ENCODE results near the gene WARS2. TPM values are rescaled to one million over a fixed set of nuclear protein-coding genes. Genes with fewer than 3 reads are reported as not detected.

WARS2 gene
- total RNA-seq, 4 donors from 2014 or later = 13.3 to 28.1 (median 16.2) TPM

- peak in 2 of 3 donors; percentile 31 to 67 for TF ChIP-seq POLR2AphosphoS5 (IDR thresholded peaks at IDR 0.05)
- TF ChIP-seq POLR2A (IDR thresholded peaks at IDR 0.05) = no peak
- DNase-seq (ENCODE audit: low spot score in 2 of 2) = no peak
- H3K4me3 ChIP-seq = no peak overlapping the region
- no peaks in the 10 kb centered on the region for H3K27me3 ChIP-seq
- WGBS = 40% methylated on average over 1 of the region's 1 CpG
- H3K27ac ChIP-seq = peak overlapping the region; percentile 82
- H3K9me3 ChIP-seq = no peaks in the 10 kb centered on the region
- no peaks in the 10 kb centered on the region for H3K36me3 ChIP-seq
- peaks cover 14% of the 10 kb centered on the region for H3K4me1 ChIP-seq
Measured at GRCh38 chr1:119101563-119101962, 38.9 kb downstream of the WARS2 start.

GRCh38 chr1:119099775-119100174 is 40.7 kb downstream of the WARS2 start:
- no peak overlapping the region for H3K27ac ChIP-seq
- H3K9me3 ChIP-seq = no peaks in the 10 kb centered on the region
- TF ChIP-seq EP300 (IDR thresholded peaks at IDR 0.05) = no peak
- no peak for TF ChIP-seq POLR2A (IDR thresholded peaks at IDR 0.05)
- no peak for TF ChIP-seq CTCF (IDR thresholded peaks at IDR 0.05)
- no peak for TF ChIP-seq POLR2AphosphoS5 (IDR thresholded peaks at IDR 0.05)
- H3K27me3 ChIP-seq = no peaks in the 10 kb centered on the region
- H3K4me1 ChIP-seq = peaks cover 14% of the 10 kb centered on the region
- no peaks in the 10 kb centered on the region for H3K36me3 ChIP-seq
- no peak overlapping the region for H3K4me3 ChIP-seq
- no peak for DNase-seq (ENCODE audit: low spot score in 2 of 2)

DNA sequence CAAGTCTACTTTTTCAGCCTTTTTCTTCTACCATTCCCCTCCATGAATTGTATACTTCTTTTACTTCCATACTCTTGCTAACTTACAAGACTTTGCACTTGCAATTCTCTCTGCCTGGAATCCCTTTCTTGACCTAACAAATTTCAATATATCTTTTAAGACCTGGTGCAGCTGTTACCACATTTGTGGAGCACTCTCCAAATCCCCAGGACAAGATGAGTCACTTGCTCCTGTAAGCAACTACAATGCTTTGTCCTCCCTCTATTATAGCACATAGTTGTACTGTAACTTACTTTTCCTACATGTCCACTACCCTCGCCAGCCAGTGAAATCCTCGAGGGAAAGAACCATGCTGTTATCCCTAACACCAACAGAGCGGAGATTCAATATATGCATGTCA is 43.1 kb downstream of the WARS2 start:
- 79% methylated on average over 3 of the region's 3 CpGs for WGBS
- no peaks in the 10 kb centered on the region for H3K27me3 ChIP-seq
- peaks cover 7% of the 10 kb centered on the region for H3K4me1 ChIP-seq
- TF ChIP-seq CTCF (IDR thresholded peaks at IDR 0.05) = no peak
- no peak for TF ChIP-seq POLR2A (IDR thresholded peaks at IDR 0.05)
- no peak for TF ChIP-seq POLR2AphosphoS5 (IDR thresholded peaks at IDR 0.05)
- no peak for TF ChIP-seq EP300 (IDR thresholded peaks at IDR 0.05)
- no peak overlapping the region for H3K27ac ChIP-seq
- no peaks in the 10 kb centered on the region for H3K9me3 ChIP-seq
- H3K4me3 ChIP-seq = no peak overlapping the region
- DNase-seq (ENCODE audit: low spot score in 2 of 2) = no peak
- H3K36me3 ChIP-seq = no peaks in the 10 kb centered on the region

- no peak for DNase-seq (ENCODE audit: low spot score in 2 of 2)
- no peaks in the 10 kb centered on the region for H3K4me1 ChIP-seq
- WGBS = 89% methylated on average over 1 of the region's 1 CpG
- no peaks in the 10 kb centered on the region for H3K9me3 ChIP-seq
- H3K27ac ChIP-seq = no peak overlapping the region
- H3K4me3 ChIP-seq = no peak overlapping the region
- H3K36me3 ChIP-seq = no peaks in the 10 kb centered on the region
- no peak for TF ChIP-seq EP300 (IDR thresholded peaks at IDR 0.05)
- no peak for TF ChIP-seq POLR2AphosphoS5 (IDR thresholded peaks at IDR 0.05)
- TF ChIP-seq CTCF (IDR thresholded peaks at IDR 0.05) = no peak
- TF ChIP-seq POLR2A (IDR thresholded peaks at IDR 0.05) = no peak
- H3K27me3 ChIP-seq = no peaks in the 10 kb centered on the region
Measured at GRCh38 chr1:119093721-119094120, 46.7 kb downstream of the WARS2 start.

DNA sequence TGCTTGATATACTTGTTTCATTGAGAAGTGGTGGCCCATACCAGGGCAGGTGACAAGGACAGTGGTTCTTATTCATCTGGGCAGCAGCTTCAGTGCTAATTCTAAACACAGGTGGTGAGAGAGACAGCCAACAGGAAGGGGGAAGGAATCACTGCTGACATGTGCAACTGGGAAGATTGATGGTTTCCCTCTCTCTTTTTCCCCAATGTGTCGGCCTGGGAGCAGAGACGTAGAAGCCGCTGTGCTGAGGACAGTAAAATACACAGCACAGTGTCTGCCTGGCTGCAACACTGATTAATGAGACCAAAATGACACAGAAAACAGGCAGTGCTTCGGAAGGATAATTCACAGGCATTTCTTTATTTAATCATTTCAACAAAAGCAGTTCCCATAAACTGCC is 48.8 kb downstream of the WARS2 start:
- WGBS = 48% methylated on average over 4 of the region's 4 CpGs
- Histone ChIP-seq H3K9me3 (no peaks in the 10 kb centered on the region), H3K4me3 (no peak overlapping the region), H3K27me3 (no peaks in the 10 kb centered on the region), H3K36me3 (no peaks in the 10 kb centered on the region), H3K4me1 (peaks cover 7% of the 10 kb centered on the region), H3K27ac (no peak overlapping the region)
- DNase-seq (ENCODE audit: low spot score in 2 of 2) = no peak
- TF ChIP-seq CTCF (IDR thresholded peaks at IDR 0.05) = no peak
- TF ChIP-seq EP300 (IDR thresholded peaks at IDR 0.05) = no peak
- TF ChIP-seq POLR2A (IDR thresholded peaks at IDR 0.05) = no peak
- TF ChIP-seq POLR2AphosphoS5 (IDR thresholded peaks at IDR 0.05) = no peak

- WGBS = 95% methylated on average over 3 of the region's 3 CpGs
- Histone ChIP-seq H3K9me3 (no peaks in the 10 kb centered on the region), H3K27ac (no peak overlapping the region), H3K4me1 (peaks cover 7% of the 10 kb centered on the region), H3K4me3 (no peak overlapping the region), H3K36me3 (no peaks in the 10 kb centered on the region), H3K27me3 (no peaks in the 10 kb centered on the region)
- no peak for DNase-seq (ENCODE audit: low spot score in 2 of 2)
- no peak for TF ChIP-seq CTCF (IDR thresholded peaks at IDR 0.05)
- TF ChIP-seq EP300 (IDR thresholded peaks at IDR 0.05) = no peak
- TF ChIP-seq POLR2AphosphoS5 (IDR thresholded peaks at IDR 0.05) = no peak
- no peak for TF ChIP-seq POLR2A (IDR thresholded peaks at IDR 0.05)
Measured at GRCh38 chr1:119090250-119090649, 50.2 kb downstream of the WARS2 start.

All from suprapubic skin (tissue), 4 donors.